GM18868 (cell line): ENCODE measurements around the gene NHS.
"Not testable (repeated sequence)": the region's sequence is repeated elsewhere in the genome, so short reads cannot be mapped to it uniquely, and the experiment has no call there.

Experiments used
- ATAC-seq: cut with Tn5 transposase; IDR thresholded peaks from one replicate; pipeline ENCODE4 v1.9.1; 2021; ENCODE audit warnings: mild to moderate bottlenecking, moderate library complexity; ENCODE audit not compliant: unreplicated experiment

The NHS gene

DNA sequence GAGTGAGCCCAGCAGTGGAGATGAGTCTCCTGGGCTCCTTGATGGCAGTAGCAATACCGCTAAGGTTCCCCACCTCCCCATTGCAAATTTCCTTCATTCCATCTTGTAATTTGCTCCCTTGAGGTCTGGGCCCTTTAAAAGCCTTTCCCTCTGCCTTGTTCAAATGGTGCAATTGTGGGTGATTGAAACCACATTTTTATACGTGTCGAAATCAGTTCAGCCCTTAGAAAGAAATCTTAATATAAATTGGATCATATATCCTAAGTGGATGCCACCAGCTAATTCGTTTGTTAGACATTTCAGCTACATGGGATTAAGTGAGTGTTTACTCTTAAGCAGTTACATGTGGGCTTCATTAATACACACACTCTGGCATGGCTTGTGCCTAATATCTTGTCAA, 68.6 kb downstream of the NHS start:
- ATAC-seq = no peak

- not testable (repeated sequence) for ATAC-seq
Observed at GRCh38 chrX:17446269-17446668, 71.3 kb downstream of the NHS start.

- ATAC-seq = no peak
Observed at GRCh38 chrX:17448188-17448587, 73.2 kb downstream of the NHS start.

GRCh38 chrX:17449866-17450265, 74.9 kb downstream of the NHS start:
- no peak for ATAC-seq

- no peak for ATAC-seq
Observed at GRCh38 chrX:17453788-17454187, 78.8 kb downstream of the NHS start.

- no peak for ATAC-seq
Observed at GRCh38 chrX:17456526-17456925, 81.5 kb downstream of the NHS start.

- no peak for ATAC-seq
Observed at GRCh38 chrX:17459008-17459611, 84.1 kb downstream of the NHS start.

- ATAC-seq = no peak
Observed at GRCh38 chrX:17459661-17460060, 84.7 kb downstream of the NHS start.

DNA sequence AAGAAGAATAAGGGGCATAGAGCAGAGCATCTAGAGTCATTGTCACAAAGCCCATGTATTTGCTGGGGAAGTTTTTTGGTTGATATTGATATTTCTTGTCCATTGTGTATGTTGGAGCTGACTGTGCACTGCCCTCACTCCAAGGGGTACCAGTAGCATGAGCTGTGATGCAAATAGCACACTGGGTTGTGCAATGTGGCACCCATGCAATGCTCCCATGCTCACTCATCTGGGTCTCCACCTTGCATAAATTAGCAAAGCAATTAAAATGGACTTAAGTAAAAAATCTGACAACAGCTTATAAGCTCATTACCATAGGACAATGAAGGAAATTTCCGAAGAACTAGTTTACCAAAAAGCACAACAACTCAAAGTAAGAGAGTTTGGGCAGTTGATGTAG, 87.9 kb downstream of the NHS start:
- no peak for ATAC-seq

DNA sequence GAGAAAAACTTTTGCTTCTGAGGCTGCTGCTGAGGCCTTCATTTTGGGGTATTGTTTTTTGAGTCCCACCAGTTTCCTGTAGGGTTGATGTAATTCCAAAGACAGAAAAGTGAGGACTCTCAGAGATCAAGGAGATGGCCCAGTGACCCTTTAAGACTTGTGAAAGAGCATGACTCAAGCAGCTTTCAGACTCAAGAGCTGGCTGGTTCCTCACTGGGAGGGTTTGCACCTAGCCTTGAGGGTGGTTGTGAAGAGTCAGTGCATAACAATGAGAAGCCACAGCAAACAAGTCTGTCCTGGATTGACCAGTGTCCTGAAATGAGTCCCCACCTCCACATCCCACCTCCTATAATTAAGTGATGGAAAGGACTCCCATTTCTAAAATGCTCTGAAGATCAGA, 89.2 kb downstream of the NHS start:
- ATAC-seq = no peak

DNA sequence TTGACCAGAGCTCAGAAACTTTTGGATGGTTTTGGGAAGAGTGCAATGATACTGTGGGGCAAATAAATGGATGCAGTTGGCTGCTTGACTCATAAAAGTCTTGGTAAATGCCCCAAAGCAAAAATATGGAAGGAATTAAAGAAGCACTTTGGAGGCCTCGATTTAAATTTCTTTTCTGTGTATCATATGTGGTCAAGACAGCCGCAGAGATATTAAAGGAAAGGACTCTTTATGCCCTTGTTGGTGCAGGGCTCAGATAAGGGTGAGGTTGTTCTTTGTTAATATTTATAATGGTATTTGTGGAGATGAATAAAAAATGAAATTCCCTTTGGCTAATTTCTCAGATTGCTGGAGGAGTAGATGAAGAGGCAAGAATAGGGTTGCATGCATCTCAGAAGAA, 90.2 kb downstream of the NHS start:
- no peak for ATAC-seq

DNA sequence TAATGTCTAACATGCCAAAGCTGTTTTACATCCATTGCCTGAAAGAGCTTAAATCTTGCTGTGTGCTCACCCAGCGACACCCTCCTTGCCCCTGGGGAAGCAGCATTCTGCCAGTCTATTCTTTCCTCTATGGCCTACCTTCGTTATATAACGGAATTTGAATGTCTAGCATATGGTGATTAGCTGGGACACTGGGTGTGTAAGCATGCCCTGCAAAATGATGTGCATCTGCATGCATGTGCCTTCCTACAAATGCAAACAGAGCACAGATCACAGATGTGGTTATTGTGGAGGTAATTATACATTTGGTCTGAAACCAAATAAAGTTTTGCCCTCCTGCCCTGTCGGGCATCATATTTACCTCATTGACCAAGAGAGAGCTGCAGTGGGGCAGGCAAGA, 90.8 kb downstream of the NHS start:
- no peak for ATAC-seq

- no peak for ATAC-seq
Observed at GRCh38 chrX:17470136-17470535, 95.1 kb downstream of the NHS start.

- no peak for ATAC-seq
Observed at GRCh38 chrX:17471121-17471520, 96.1 kb downstream of the NHS start.

DNA sequence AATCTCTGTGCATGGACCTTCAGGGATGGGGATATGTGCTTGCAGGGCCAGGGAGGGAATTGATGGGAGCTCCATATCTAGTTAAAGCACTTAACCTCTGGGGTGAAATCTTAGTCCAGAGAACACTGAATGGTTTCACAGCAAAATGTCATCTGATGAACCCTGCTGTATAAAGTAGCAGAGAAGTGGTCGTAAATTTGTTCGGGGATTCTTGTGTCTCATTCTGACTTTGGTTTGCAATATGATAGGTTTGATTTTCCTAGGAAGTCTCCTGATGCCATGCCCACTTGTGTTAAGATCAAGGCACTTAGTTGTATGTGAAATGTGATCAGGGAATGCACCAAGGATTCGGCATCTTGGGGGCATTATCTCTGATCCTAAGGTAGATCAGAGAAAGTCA, 96.9 kb downstream of the NHS start:
- no peak for ATAC-seq

- no peak for ATAC-seq
Observed at GRCh38 chrX:17472424-17472823, 97.4 kb downstream of the NHS start.

DNA sequence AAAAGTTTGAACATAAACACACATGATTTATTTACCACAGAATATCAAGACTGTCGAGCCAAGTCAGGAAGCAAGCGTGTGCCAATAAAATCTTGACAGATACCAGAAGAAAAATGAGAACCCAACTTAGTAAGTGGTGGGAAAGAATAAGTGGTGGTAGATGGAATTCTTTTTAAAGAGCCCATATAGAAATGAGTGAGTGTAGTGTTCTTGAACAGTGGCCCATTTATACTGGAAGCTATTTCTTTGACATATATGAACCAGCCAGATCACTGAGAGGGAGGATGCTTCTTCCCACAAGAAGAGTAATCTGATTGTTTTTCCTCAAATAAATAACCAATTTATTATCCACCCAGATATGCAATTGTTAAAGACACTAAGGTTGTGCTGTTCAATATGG, 98.0 kb downstream of the NHS start:
- ATAC-seq = no peak

DNA sequence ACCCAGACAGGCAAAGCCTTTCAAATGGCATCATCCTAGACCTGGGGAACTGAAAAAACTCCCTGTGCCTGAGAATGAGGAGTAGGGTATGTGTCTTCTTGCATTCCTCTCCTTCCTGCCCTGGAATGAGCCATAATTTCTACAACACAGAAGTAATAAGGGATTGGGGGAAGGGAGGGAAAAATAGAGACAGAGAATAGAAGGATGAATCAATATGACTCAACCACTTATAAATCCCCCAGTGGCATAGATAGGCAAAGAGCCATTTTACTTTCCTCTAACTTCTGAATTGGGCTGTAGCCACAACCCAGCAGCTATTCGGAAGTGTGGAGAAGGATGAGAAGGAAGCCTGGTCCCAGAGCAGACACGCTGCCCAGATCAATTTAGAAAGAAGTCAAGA, 99.9 kb downstream of the NHS start:
- no peak for ATAC-seq

GRCh38 chrX:17475449-17476217, 100.6 kb downstream of the NHS start:
- no peak for ATAC-seq

- ATAC-seq = no peak
Observed at GRCh38 chrX:17476411-17476810, 101.4 kb downstream of the NHS start.

DNA sequence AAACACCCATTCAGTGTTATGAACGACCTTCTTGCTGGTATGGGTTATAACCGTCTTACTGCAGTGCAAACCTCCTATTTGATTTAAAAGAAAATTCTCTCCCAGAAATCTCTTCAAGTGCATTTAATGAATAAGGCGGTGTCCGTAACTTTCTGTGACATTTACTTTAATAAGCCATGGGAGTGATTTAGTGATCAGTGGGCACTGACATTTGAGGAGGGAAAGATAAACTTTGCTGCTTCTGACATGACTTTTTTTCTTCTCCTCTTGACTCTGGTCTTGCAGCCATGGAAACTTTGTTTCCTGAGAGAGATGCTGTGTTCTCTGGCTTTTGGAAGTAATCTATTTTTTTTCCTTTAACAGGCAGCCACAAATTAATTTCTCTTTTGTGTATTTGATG, 106.1 kb downstream of the NHS start:
- ATAC-seq = no peak

DNA sequence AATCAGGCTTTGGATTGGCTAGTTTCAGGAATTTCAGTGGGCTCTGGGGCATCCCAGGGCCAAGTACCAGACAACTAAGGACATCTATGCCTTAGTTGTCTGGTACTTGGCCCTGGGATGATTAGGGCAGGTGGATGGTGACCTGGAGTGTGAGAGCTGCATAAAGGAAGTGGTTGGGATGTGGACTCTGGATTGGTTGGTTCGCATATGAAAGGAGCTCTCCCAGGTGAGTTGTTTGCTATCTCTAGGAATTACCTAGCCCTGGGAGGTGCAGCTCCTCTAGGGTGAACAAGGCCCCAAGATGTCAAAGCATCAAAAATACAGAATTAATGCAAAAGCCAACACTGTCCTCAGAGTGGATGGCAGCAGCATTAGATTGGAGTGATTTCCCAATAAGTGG, 109.6 kb downstream of the NHS start:
- ATAC-seq = no peak

GRCh38 chrX:17485391-17485790, 110.4 kb downstream of the NHS start:
- no peak for ATAC-seq
